ENCODE data around the gene GOLGA8B. TPM values are rescaled to one million over a fixed set of nuclear protein-coding genes. Genes with fewer than 3 reads are reported as not detected.

Gene GOLGA8B
- total and polyA plus RNA-seq, 2 of the 8 experiments (the other 6 are each of a cell fraction or from before 2014, with no cell fraction given) = 14.1 to 23.3 TPM

DNA sequence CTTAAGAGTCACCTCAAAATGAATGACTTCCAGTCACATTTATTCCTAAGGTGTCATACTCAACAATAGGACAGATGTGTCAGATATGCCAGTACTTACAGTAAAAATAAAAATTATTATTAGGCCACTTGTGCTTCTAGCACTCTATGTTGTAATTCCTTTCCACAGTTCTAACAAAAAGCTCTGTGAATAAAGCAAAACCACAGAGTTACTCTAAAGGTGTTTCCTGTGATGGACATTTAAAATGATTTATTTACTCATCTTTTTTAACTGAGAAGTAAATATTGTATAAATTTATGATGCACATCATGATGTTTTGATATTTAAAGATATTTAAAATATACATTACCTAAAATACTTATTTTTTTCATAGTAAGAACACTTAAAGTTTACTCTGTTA, 13.9 kb upstream of the GOLGA8B start:
- ChIA-PET POLR2A (ENCODE audit: partially characterized antibody) (no interaction called here), CTCF (ENCODE audit: partially characterized antibody) (interaction anchor here (0.6 kb wide), 1 partner anchor 357 kb away, joined by 6 read pairs; no protein-coding TSS in a partner anchor)
- no peak overlapping the region for H2BK15ac ChIP-seq (ENCODE audit: low read length)
- no peaks in the 10 kb centered on the region for H3K9me3 ChIP-seq (ENCODE audit: insufficient read depth in 2 of 2, low read depth in 1 of 2, low read length in 1 of 2)
- no peaks in the 10 kb centered on the region for H4K20me1 ChIP-seq (replicated peaks in 1 of 2; ENCODE audit: control insufficient read depth in 1 of 2, insufficient read depth in 2 of 2, low read length in 2 of 2)
- H2AK5ac ChIP-seq (ENCODE audit: low read depth, low read length) = no peak overlapping the region
- H2BK12ac ChIP-seq (ENCODE audit: low read depth, low read length) = no peak overlapping the region
- no peaks in the 10 kb centered on the region for H3K27me3 ChIP-seq (replicated peaks in 1 of 4; ENCODE audit: control insufficient read depth in 3 of 4, extremely low read depth in 1 of 4, insufficient read depth in 3 of 4, low read length in 3 of 4)
- no peaks in the 10 kb centered on the region for H3K79me2 ChIP-seq (ENCODE audit: control insufficient read depth in 1 of 2, insufficient read depth in 2 of 2, low read length in 2 of 2)
- no peak overlapping the region for H4K91ac ChIP-seq (replicated peaks; ENCODE audit: insufficient read length, low read length)
- H3K23ac ChIP-seq (ENCODE audit: insufficient read length) = no peak overlapping the region
- H2BK5ac ChIP-seq (ENCODE audit: low read depth, low read length) = no peak overlapping the region
- H3K4me2 ChIP-seq (ENCODE audit: insufficient read depth in 1 of 2, low read depth in 2 of 2, low read length in 2 of 2) = no peak overlapping the region
- no peak overlapping the region for H3K9ac ChIP-seq (replicated peaks in 1 of 4; ENCODE audit: extremely low read depth in 1 of 4, low read depth in 3 of 4, low read length in 3 of 4)
- H3K79me1 ChIP-seq (ENCODE audit: low read depth, low read length) = no peaks in the 10 kb centered on the region
- FAIRE-seq (no peak), DNase-seq (ENCODE audit: low read depth in 1 of 2, low spot score in 2 of 2) (no peak)
- no peaks in the 10 kb centered on the region for H3K36me3 ChIP-seq (ENCODE audit: control insufficient read depth in 2 of 4, insufficient read depth in 4 of 4, low read length in 3 of 4)
- H4K8ac ChIP-seq (ENCODE audit: extremely low read depth, insufficient read depth, low read length) = no peak overlapping the region
- no peak overlapping the region for H3K18ac ChIP-seq (ENCODE audit: extremely low read depth, low read length)
- H4K5ac ChIP-seq (ENCODE audit: insufficient read length, low read depth, low read length) = no peak overlapping the region
- no peak overlapping the region for H3K27ac ChIP-seq (ENCODE audit: low read depth, low read length)
- no peak overlapping the region for H2BK120ac ChIP-seq (replicated peaks; ENCODE audit: low read depth, low read length)
- H2AFZ ChIP-seq (ENCODE audit: low read length) = no peak overlapping the region
- H3K4ac ChIP-seq (replicated peaks; ENCODE audit: insufficient read length, low read depth, low read length) = no peak overlapping the region
- TF ChIP-seq, protein P1, sequence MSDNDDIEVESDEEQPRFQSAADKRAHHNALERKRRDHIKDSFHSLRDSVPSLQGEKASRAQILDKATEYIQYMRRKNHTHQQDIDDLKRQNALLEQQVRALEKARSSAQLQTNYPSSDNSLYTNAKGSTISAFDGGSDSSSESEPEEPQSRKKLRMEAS (IDR thresholded peaks at IDR 0.05) = no peak
- TF ChIP-seq POLR2AphosphoS5 (IDR thresholded peaks at IDR 0.05; ENCODE audit: low read depth, low read length) (no peak), GABPA (IDR thresholded peaks at IDR 0.05; ENCODE audit: borderline replicate concordance, insufficient read depth, low read length) (no peak), SP1 (IDR thresholded peaks at IDR 0.05; ENCODE audit: low read depth, low read length) (no peak), HDAC6 (IDR thresholded peaks at IDR 0.05; ENCODE audit: low read depth, low read length) (no peak), EP300 (IDR thresholded peaks at IDR 0.05; ENCODE audit: borderline replicate concordance in 1 of 2, low read depth in 2 of 2, low read length in 2 of 2) (no peak), TBP (IDR thresholded peaks at IDR 0.05; ENCODE audit: low read depth, low read length) (no peak), ASH2L (IDR thresholded peaks at IDR 0.05; ENCODE audit: low read length) (no peak)
- TF ChIP-seq, protein P2, sequence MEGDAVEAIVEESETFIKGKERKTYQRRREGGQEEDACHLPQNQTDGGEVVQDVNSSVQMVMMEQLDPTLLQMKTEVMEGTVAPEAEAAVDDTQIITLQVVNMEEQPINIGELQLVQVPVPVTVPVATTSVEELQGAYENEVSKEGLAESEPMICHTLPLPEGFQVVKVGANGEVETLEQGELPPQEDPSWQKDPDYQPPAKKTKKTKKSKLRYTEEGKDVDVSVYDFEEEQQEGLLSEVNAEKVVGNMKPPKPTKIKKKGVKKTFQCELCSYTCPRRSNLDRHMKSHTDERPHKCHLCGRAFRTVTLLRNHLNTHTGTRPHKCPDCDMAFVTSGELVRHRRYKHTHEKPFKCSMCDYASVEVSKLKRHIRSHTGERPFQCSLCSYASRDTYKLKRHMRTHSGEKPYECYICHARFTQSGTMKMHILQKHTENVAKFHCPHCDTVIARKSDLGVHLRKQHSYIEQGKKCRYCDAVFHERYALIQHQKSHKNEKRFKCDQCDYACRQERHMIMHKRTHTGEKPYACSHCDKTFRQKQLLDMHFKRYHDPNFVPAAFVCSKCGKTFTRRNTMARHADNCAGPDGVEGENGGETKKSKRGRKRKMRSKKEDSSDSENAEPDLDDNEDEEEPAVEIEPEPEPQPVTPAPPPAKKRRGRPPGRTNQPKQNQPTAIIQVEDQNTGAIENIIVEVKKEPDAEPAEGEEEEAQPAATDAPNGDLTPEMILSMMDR (IDR thresholded peaks at IDR 0.05; ENCODE audit: control extremely low read depth in 1 of 3, insufficient read depth in 1 of 3, low read depth in 1 of 3, low read length in 3 of 3) = no peak
- H3K56ac ChIP-seq (replicated peaks; ENCODE audit: insufficient read length, low read depth, low read length) = no peak overlapping the region
- no peak overlapping the region for H3K14ac ChIP-seq (ENCODE audit: insufficient read length)
- no peaks in the 10 kb centered on the region for H3K23me2 ChIP-seq (ENCODE audit: low read depth, low read length)
- H3K4me3 ChIP-seq (ENCODE audit: extremely low read depth in 1 of 4, insufficient read depth in 2 of 4, low read depth in 3 of 4, low read length in 4 of 4) = no peak overlapping the region
- H2BK20ac ChIP-seq (ENCODE audit: low read length) = no peak overlapping the region
- H3K4me1 ChIP-seq (replicated peaks in 1 of 4; ENCODE audit: control insufficient read depth in 3 of 4, insufficient read depth in 4 of 4, low read length in 3 of 4) = no peaks in the 10 kb centered on the region
